ENCODE measurements around the gene ZNF230.

The ZNF230 gene

GRCh38 chr19:44005973-44006372 is 3.2 kb downstream of the ZNF230 start:
- no peak overlapping the region for H3K4me3 Mint-ChIP-seq
- no peak for ATAC-seq (replicated peaks)

GRCh38 chr19:44007473-44007872 is 4.7 kb downstream of the ZNF230 start:
- ATAC-seq (replicated peaks) (no peak), DNase-seq (no peak)
- Mint-ChIP-seq H3K9me3 (peaks cover 23 to 38% of the 10 kb centered on the region in 2 donors), H3K27ac (no peak overlapping the region), H3K36me3 (ENCODE audit: insufficient read depth) (peaks cover 46% of the 10 kb centered on the region), H3K27me3 (no peaks in the 10 kb centered on the region), H3K4me3 (no peak overlapping the region), H3K4me1 (ENCODE audit: low read depth in 2 of 2) (peaks cover 10 to 13% of the 10 kb centered on the region in 2 donors)

More at GRCh38 chr19:44005973-44006372, 3.2 kb downstream of the ZNF230 start:
- Mint-ChIP-seq H3K27me3 (no peaks in the 10 kb centered on the region), H3K9me3 (peaks cover 21 to 28% of the 10 kb centered on the region in 2 donors), H3K27ac (no peak overlapping the region), H3K36me3 (ENCODE audit: insufficient read depth) (peaks cover 46% of the 10 kb centered on the region), H3K4me1 (ENCODE audit: low read depth in 2 of 2) (peaks cover 14 to 21% of the 10 kb centered on the region in 2 donors)
- DNase-seq = no peak

DNA sequence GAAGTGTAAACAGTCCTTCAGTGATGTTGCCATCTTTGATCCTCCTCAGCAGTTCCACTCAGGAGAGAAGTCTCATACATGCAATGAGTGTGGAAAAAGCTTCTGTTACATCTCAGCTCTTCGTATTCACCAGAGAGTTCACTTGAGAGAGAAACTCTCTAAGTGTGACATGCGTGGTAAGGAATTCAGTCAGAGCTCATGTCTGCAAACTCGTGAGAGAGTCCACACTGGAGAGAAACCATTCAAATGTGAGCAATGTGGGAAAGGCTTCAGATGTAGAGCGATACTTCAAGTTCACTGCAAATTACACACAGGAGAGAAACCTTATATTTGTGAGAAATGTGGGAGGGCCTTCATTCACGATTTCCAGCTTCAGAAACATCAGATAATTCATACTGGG is 7.7 kb downstream of the ZNF230 start:
- Mint-ChIP-seq H3K27ac (no peak overlapping the region), H3K9me3 (peaks cover 23 to 46% of the 10 kb centered on the region in 2 donors), H3K36me3 (ENCODE audit: insufficient read depth) (peaks cover 39% of the 10 kb centered on the region), H3K4me3 (no peak overlapping the region), H3K4me1 (ENCODE audit: low read depth in 2 of 2) (peaks cover 0 to 5% of the 10 kb centered on the region in 2 donors), H3K27me3 (no peaks in the 10 kb centered on the region)
- DNase-seq (no peak), ATAC-seq (replicated peaks) (no peak)

- no peak overlapping the region for H3K27ac Mint-ChIP-seq
- ATAC-seq (replicated peaks) (no peak), DNase-seq (no peak)
- no peak overlapping the region for H3K4me3 Mint-ChIP-seq
- H3K4me1 Mint-ChIP-seq (ENCODE audit: low read depth in 2 of 2) = no peaks in the 10 kb centered on the region
- no peaks in the 10 kb centered on the region for H3K36me3 Mint-ChIP-seq (ENCODE audit: insufficient read depth)
- peaks cover 6 to 10% of the 10 kb centered on the region in 2 donors for H3K9me3 Mint-ChIP-seq
- peaks cover 22 to 25% of the 10 kb centered on the region in 2 donors for H3K27me3 Mint-ChIP-seq
Measured at GRCh38 chr19:44019498-44019897, 16.7 kb downstream of the ZNF230 start.

GRCh38 chr19:44021221-44021620 is 18.5 kb downstream of the ZNF230 start:
- Mint-ChIP-seq H3K27me3 (peaks cover 22 to 25% of the 10 kb centered on the region in 2 donors), H3K4me3 (no peak overlapping the region), H3K4me1 (ENCODE audit: low read depth in 2 of 2) (peaks cover 16 to 17% of the 10 kb centered on the region in 2 donors), H3K36me3 (ENCODE audit: insufficient read depth) (no peaks in the 10 kb centered on the region), H3K27ac (no peak overlapping the region), H3K9me3 (peaks cover 7 to 20% of the 10 kb centered on the region in 2 donors)
- DNase-seq (no peak), ATAC-seq (replicated peaks) (no peak)

DNA sequence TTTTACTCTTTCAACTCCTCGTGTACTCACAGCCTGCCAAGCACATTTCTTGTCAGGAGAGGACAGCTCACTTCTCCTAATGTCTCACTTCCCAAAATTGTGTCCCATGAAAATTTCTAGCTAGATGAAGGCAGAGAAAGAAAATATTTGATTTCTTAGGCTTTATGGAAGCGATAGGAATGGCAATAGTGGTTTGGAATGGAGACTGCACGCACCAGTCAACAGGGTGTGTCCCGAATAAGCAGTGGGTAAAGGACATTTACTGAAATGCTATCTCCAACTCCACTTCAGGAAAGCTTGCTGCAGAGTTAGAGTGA is 22.1 kb downstream of the ZNF230 start:
- Mint-ChIP-seq H3K4me3 (peak overlapping the region; percentile 96 to 99), H3K27me3 (peaks cover 10 to 11% of the 10 kb centered on the region in 2 donors), H3K36me3 (ENCODE audit: insufficient read depth) (peaks cover 9% of the 10 kb centered on the region), H3K4me1 (ENCODE audit: low read depth in 2 of 2) (peaks cover 19 to 21% of the 10 kb centered on the region in 2 donors), H3K9me3 (peaks cover 14 to 26% of the 10 kb centered on the region in 2 donors), H3K27ac (peak overlapping the region; percentile 95 to 97)
- DNase-seq (no peak), ATAC-seq (replicated peaks) (no peak)

DNA sequence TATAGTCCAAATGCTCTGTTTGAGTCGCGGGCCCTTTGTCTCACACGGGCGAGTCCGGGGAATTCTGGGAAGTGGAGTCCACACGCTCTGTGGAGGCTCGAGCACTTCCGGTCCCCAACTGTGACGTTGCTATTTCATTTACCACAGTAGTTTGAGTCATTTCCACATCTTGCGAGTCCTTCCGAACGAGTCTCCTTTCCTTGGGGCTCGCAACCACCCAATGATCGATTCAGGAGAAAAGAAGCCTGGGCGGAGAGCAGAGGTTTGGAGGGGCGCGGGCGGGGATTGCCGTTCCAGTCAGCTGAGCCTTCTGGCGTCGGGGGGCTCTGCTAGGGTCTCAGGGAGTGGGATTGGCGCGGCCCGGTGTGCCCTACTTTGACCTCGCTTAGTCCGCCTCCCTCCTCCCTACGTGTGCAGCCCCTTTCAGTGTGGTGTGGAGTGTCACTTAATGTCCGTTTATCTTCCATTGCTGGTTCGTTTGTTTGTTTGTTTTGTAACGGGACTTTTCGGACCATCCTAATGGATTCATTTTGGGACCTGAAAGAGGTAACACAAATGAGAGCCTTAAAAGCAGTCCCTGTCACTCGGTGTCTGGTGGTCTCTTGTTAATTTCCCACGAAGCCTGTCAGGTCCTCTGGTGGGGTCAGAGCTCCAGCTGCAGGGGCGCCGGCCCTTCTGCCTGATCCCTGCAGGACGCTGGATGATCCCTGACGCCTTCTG is 22.6 kb downstream of the ZNF230 start, which contains the start of gene ZNF222:
TSS of gene ZNF222 (plus strand) at position 163 of the 720 bp plus-strand sequence. CDS start at position 221, 58 bp downstream.
- H3K27ac Mint-ChIP-seq = peak within 1 kb of the TSS; percentile 95 to 97

GRCh38 chr19:44026622-44027021 is 23.9 kb downstream of the ZNF230 start:
- Mint-ChIP-seq H3K36me3 (ENCODE audit: insufficient read depth) (peaks cover 16% of the 10 kb centered on the region), H3K27me3 (peaks cover 2% of the 10 kb centered on the region in 2 donors), H3K9me3 (peaks cover 15 to 26% of the 10 kb centered on the region in 2 donors)

More for the DNA sequence above, 22.6 kb downstream of the ZNF230 start, which contains the start of gene ZNF222:
- peaks cover 10 to 11% of the 10 kb centered on the region in 2 donors for H3K27me3 Mint-ChIP-seq
- DNase-seq (peak; percentile 56 to 70 (median 61)), ATAC-seq (replicated peaks) (peak; percentile 100)
- H3K36me3 Mint-ChIP-seq (ENCODE audit: insufficient read depth) = peaks cover 13% of the 10 kb centered on the region
- H3K4me3 Mint-ChIP-seq = peak within 1 kb of the TSS; percentile 96 to 99
- H3K9me3 Mint-ChIP-seq = peaks cover 15 to 26% of the 10 kb centered on the region in 2 donors
- H3K4me1 Mint-ChIP-seq (ENCODE audit: low read depth in 2 of 2) = peaks cover 19 to 21% of the 10 kb centered on the region in 2 donors

GRCh38 chr19:44032001-44032610 is 29.3 kb downstream of the ZNF230 start:
- no peak for DNase-seq
- Mint-ChIP-seq H3K27me3 (no peaks in the 10 kb centered on the region), H3K4me1 (ENCODE audit: low read depth in 2 of 2) (peaks cover 2 to 4% of the 10 kb centered on the region in 2 donors), H3K27ac (no peak overlapping the region), H3K36me3 (ENCODE audit: insufficient read depth) (peaks cover 22% of the 10 kb centered on the region), H3K9me3 (peaks cover 23 to 35% of the 10 kb centered on the region in 2 donors), H3K4me3 (no peak overlapping the region)
- ATAC-seq (replicated peaks) = no peak

More at GRCh38 chr19:44026622-44027021, 23.9 kb downstream of the ZNF230 start:
- Mint-ChIP-seq H3K27ac (no peak overlapping the region), H3K4me1 (ENCODE audit: low read depth in 2 of 2) (peaks cover 19 to 21% of the 10 kb centered on the region in 2 donors), H3K4me3 (peak overlapping the region in 1 of 2 donors; percentile 96)
- no peak for ATAC-seq (replicated peaks)
- no peak for DNase-seq

- H3K36me3 Mint-ChIP-seq (ENCODE audit: insufficient read depth) = no peaks in the 10 kb centered on the region
- no peaks in the 10 kb centered on the region for H3K4me1 Mint-ChIP-seq (ENCODE audit: low read depth in 2 of 2)
- peaks cover 7 to 12% of the 10 kb centered on the region in 2 donors for H3K27me3 Mint-ChIP-seq
- ATAC-seq (replicated peaks) (no peak), DNase-seq (no peak)
- peaks cover 11 to 32% of the 10 kb centered on the region in 2 donors for H3K9me3 Mint-ChIP-seq
- no peak overlapping the region for H3K4me3 Mint-ChIP-seq
- no peak overlapping the region for H3K27ac Mint-ChIP-seq
Measured at GRCh38 chr19:44042147-44042546, 39.4 kb downstream of the ZNF230 start.

DNA sequence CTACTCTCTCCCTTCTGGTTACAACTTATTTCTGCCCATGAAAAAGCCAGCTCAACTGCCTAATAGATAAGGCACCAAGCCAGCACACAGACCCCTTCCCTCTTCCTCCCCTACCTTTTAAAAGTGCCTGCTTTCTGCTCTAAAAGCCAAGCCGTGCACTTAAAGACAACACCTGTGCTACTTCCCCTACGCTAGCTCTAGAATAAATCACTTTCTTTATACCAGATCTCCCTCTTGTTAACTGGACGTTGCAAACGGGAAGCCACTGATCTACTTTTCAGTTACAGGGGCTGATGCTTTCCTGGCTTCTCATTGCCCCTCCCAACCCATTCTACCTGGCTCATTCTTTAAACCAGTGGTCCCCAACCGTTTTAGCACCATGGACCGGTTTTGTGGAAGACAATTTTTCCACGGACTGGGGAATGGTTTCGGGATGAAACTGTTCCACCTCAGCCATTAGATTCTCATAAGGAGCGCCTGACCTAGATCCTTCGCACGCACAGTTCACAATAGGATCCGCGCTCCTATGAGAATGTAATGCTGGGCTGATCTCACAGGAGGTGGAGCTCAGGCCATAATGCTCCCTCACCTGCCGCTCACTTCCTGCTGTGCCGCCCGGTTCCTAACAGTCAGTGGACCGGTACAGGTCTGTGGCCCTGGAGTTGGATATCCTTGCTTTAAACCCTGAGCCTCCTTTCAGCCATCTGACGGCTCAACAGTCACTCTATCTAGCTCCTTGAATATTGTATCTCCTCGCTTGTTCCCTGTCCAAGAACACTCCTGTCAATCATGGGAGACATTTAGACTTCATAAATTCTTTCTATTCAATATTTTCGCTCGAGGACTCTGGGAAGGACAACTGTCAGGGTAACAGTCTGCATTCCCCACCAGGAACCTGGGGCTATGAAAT is 48.2 kb downstream of the ZNF230 start:
- Mint-ChIP-seq H3K4me3 (peak overlapping the region; percentile 79 to 87), H3K4me1 (ENCODE audit: low read depth in 2 of 2) (peaks cover 6 to 13% of the 10 kb centered on the region in 2 donors), H3K27ac (peak overlapping the region in 1 of 2 donors; percentile 65), H3K9me3 (peaks cover 8 to 22% of the 10 kb centered on the region in 2 donors), H3K36me3 (ENCODE audit: insufficient read depth) (peaks cover 2% of the 10 kb centered on the region), H3K27me3 (peaks cover 48 to 49% of the 10 kb centered on the region in 2 donors)
- ATAC-seq (replicated peaks) (peak; percentile 54), DNase-seq (no peak)

DNA sequence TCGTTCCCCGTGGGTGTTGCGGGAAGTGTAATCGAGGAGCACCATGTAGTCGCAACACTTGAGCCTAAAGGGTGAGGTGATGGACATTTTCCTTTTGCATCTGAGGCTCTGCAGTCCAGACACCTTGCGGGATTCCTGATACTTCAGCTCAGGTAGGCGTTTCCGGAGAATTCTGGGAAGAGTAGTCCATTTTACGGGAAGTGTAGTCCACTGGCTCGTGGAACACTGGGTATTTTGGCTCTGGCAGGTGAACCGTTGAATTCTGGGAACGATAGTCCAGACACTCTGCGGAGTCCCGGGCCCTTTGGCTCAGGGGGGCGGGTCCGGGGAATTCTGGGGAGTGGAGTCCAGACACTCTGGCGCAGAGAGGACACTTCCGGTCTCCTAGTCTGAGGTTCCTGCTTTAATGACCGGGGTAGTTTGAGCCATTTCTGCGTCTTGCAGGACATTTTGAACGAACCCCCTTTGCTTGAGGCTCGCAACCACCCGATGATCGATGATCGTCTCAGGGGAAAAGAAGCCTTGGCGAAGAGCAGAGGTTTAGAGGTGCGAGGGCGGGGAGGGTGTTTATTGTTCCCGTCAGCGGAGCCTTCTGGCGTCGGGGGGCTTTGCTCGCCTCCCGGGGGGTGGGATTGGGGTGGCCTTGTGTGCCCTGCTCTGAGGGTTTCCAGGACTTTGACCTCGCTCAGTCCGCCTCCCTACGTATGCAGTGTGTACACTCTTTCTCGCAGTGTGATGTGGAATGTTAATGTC is 49.1 kb downstream of the ZNF230 start, which contains the start of gene ZNF223:
TSS of gene ZNF223 (plus strand) at position 387 of the 753 bp plus-strand sequence. CDS start 3,141 bp downstream, outside the sequence.
- Mint-ChIP-seq H3K27ac (peak within 1 kb of the TSS; percentile 25 to 65), H3K4me3 (peak within 1 kb of the TSS; percentile 79 to 87), H3K4me1 (ENCODE audit: low read depth in 2 of 2) (peaks cover 6 to 13% of the 10 kb centered on the region in 2 donors), H3K36me3 (ENCODE audit: insufficient read depth) (peaks cover 5% of the 10 kb centered on the region), H3K9me3 (peaks cover 8 to 22% of the 10 kb centered on the region in 2 donors), H3K27me3 (peaks cover 48 to 49% of the 10 kb centered on the region in 2 donors)
- DNase-seq (peak in 2 of 3 experiments; percentile 15 to 16), ATAC-seq (replicated peaks) (peak; percentile 81)
